Kidney (tissue), 14 donors: Measurements from ENCODE around the gene CRTC3. TPM values are rescaled to one million over a fixed set of nuclear protein-coding genes. Genes with fewer than 3 reads are reported as not detected.

Experiments
- DNase-seq, 5 donors: peaks; one replicate each; pipeline ENCODE4 v3.0.0-alpha.2; 2013 to 2020
- FAIRE-seq: peaks from 2 replicates; lab custom pipeline; 2012; peaks lifted over from hg19 to GRCh38; lab: Jason Lieb, UNC
- H3K27ac ChIP-seq, 2 donors: one replicate each; pipeline ENCODE4 v1.7.0; 2013; ENCODE audit warnings: low read depth in 2 of 2, low read length in 2 of 2, inconsistent platforms in 1 of 2
- H3K27me3 ChIP-seq: one replicate; pipeline ENCODE4 v1.7.1; 2013; ENCODE audit warnings: low read length, inconsistent platforms; ENCODE audit not compliant: control insufficient read depth, insufficient read depth
- H3K36me3 ChIP-seq, 3 donors: one replicate each; pipeline versions ENCODE4 v1.7.0 to v1.7.1; 2013; ENCODE audit warnings: low read length in 3 of 3, control low read depth in 1 of 3, inconsistent platforms in 1 of 3; ENCODE audit not compliant: insufficient read depth in 3 of 3, control insufficient read depth in 2 of 3
- H3K4me1 ChIP-seq, 3 donors: one replicate each; pipeline versions ENCODE4 v1.7.0 to v1.7.1; 2013; ENCODE audit warnings: low read length in 3 of 3, inconsistent platforms in 1 of 3, low read depth in 1 of 3; ENCODE audit not compliant: control insufficient read depth in 2 of 3, insufficient read depth in 2 of 3
- H3K4me3 ChIP-seq, 3 donors: one replicate each; pipeline versions ENCODE4 v1.7.0 to v1.8.1; 2013; ENCODE audit warnings: low read length in 3 of 3, control low read depth in 1 of 3, inconsistent platforms in 1 of 3
- H3K9ac ChIP-seq, 3 donors: one replicate each; pipeline versions ENCODE4 v1.7.0 to v1.7.1; 2013; ENCODE audit warnings: low read length in 3 of 3, control low read depth in 1 of 3, inconsistent platforms in 1 of 3
- H3K9me3 ChIP-seq, 3 donors: one replicate each; pipeline versions ENCODE4 v1.7.0 to v1.7.1; 2013; ENCODE audit warnings: low read length in 3 of 3, control low read depth in 1 of 3, inconsistent platforms in 1 of 3; ENCODE audit not compliant: control insufficient read depth in 2 of 3, insufficient read depth in 1 of 3
- intact Hi-C: fragments of 100-400 bp; cut with DNase I; formaldehyde crosslinking; loops from one replicate; pipeline ENCODE4 v1.11.1; 2022
- polyA plus RNA-seq: library from polyadenylated mRNA; stranded (reverse); fragments of 350-450 nt; fragmentation: Illumina TruSeq; extraction: RNeasy Lipid Tissue Mini Kit (QIAGEN cat#74804); gene quantifications from one replicate; pipeline ENCODE4 v1.2.3, GENCODE V29; 2014; ENCODE audit warnings: low read depth, low replicate concordance; ENCODE audit not compliant: insufficient read depth
- total RNA-seq: library from RNA; stranded (reverse); fragmentation: NEBNext Ultra II Directional; extraction: Animal tissue kit (Norgen Biotek cat#: 25700); gene quantifications from one replicate; pipeline ENCODE4 v1.2.1, GENCODE V29; 2021
- TF ChIP-seq, protein P1 (sequence below): IDR thresholded peaks from 3 replicates; pipeline ENCODE4 v1.5.1; 2012; ENCODE audit warnings: mild to moderate bottlenecking, moderate library complexity, borderline replicate concordance; ENCODE audit not compliant: insufficient read depth; ENCODE audit errors: extremely low read depth
- donor health status: control.
- donor health status: control.
- donor health status: control.
- donor health status: control.
- donor health status: control.
- donor health status: DM: yes; HTN: yes; CAD: no.
- donor health status: Normal renal cell carcinoma (clear cell type).

CRTC3 gene
- total and polyA plus RNA-seq, 2 donors from 2014 or later = 9.2 to 49.0 TPM

DNA sequence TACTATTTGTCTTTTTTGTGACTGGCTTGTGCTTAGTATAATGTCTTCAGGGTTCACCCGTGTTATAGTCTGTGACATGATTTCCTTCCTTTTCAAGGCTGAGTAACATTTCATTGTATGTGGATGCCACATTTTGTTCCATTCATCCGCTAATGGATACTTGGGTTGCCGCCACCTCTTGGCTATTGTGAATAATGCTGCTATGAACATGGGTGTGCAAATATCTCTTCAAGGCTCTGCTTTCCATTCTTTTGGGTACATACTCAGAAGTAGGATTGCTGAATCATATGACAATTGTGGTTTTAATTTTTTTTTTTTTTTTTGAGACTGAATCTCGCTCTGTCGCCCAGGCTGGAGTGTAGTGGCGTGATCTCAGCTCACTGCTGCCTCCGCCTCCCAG is 15.4 kb downstream of the CRTC3 start:
- Histone ChIP-seq H3K27ac (no peak overlapping the region), H3K9ac (no peak overlapping the region), H3K36me3 (no peaks in the 10 kb centered on the region), H3K4me3 (no peak overlapping the region), H3K4me1 (no peaks in the 10 kb centered on the region), H3K27me3 (no peaks in the 10 kb centered on the region), H3K9me3 (no peaks in the 10 kb centered on the region)
- intact Hi-C loops = no loop called here
- DNase-seq (no peak), FAIRE-seq (no peak)
- TF ChIP-seq, protein P1, sequence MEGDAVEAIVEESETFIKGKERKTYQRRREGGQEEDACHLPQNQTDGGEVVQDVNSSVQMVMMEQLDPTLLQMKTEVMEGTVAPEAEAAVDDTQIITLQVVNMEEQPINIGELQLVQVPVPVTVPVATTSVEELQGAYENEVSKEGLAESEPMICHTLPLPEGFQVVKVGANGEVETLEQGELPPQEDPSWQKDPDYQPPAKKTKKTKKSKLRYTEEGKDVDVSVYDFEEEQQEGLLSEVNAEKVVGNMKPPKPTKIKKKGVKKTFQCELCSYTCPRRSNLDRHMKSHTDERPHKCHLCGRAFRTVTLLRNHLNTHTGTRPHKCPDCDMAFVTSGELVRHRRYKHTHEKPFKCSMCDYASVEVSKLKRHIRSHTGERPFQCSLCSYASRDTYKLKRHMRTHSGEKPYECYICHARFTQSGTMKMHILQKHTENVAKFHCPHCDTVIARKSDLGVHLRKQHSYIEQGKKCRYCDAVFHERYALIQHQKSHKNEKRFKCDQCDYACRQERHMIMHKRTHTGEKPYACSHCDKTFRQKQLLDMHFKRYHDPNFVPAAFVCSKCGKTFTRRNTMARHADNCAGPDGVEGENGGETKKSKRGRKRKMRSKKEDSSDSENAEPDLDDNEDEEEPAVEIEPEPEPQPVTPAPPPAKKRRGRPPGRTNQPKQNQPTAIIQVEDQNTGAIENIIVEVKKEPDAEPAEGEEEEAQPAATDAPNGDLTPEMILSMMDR = no peak

DNA sequence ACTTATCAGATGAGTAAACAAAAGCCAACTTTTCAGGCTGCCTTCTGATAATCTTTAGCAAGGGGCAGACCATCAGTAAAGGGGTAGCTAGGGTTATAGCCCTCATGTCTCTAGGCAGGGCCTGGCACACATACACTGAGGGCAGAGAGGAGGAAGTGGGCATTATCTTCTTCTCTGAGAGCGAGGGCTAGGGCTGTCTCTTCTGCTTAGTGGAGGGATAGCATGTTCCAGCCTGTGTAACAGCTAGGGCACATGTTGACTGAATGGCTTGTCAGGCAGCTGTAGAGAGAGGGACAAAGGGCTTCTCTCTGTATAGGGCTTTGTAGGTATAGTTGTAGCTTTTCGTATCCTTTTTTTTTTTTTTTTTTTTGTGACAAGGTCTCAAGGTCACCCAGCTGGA is 17.8 kb downstream of the CRTC3 start:
- Histone ChIP-seq H3K4me3 (no peak overlapping the region), H3K4me1 (peaks cover 0 to 6% (median 0%) of the 10 kb centered on the region in 3 donors), H3K9me3 (no peaks in the 10 kb centered on the region), H3K36me3 (no peaks in the 10 kb centered on the region), H3K9ac (no peak overlapping the region), H3K27me3 (no peaks in the 10 kb centered on the region), H3K27ac (no peak overlapping the region)
- TF ChIP-seq, protein P1 = no peak
- DNase-seq = no peak
- intact Hi-C loops = no loop called here
- FAIRE-seq = no peak

- no peaks in the 10 kb centered on the region for H3K9me3 ChIP-seq
- peaks cover 0 to 10% (median 0%) of the 10 kb centered on the region in 3 donors for H3K4me1 ChIP-seq
- TF ChIP-seq, protein P1 = no peak
- no peaks in the 10 kb centered on the region for H3K36me3 ChIP-seq
- FAIRE-seq (no peak), DNase-seq (no peak)
- H3K27ac ChIP-seq = no peak overlapping the region
- no peaks in the 10 kb centered on the region for H3K27me3 ChIP-seq
- no peak overlapping the region for H3K9ac ChIP-seq
- intact Hi-C loops = no loop called here
- H3K4me3 ChIP-seq = no peak overlapping the region
These were observed 21.2 kb downstream of the CRTC3 start for GRCh38 chr15:90550919-90551318.

- H3K4me1 ChIP-seq = peaks cover 0 to 17% (median 4%) of the 10 kb centered on the region in 3 donors
- DNase-seq = no peak
- FAIRE-seq = no peak
- H3K4me3 ChIP-seq = no peak overlapping the region
- H3K27ac ChIP-seq = peak overlapping the region in 1 of 2 donors; percentile 37
- H3K36me3 ChIP-seq = no peaks in the 10 kb centered on the region
- no peaks in the 10 kb centered on the region for H3K27me3 ChIP-seq
- intact Hi-C loops = no loop called here
- H3K9ac ChIP-seq = peak overlapping the region in 1 of 3 donors; percentile 9
- no peaks in the 10 kb centered on the region for H3K9me3 ChIP-seq
- TF ChIP-seq, protein P1 = no peak
These were observed 22.6 kb downstream of the CRTC3 start for GRCh38 chr15:90552162-90552928.
